Measurements from ENCODE around the gene TTC28.

TTC28 gene

GRCh38 chr22:28034760-28035401 is 644.8 kb downstream of the TTC28 start (continued):
- TF ChIP-seq TRIM28 (IDR thresholded peaks at IDR 0.05; ENCODE audit: borderline replicate concordance, low read length) (peak; percentile 31), ZNF561 (tag by site-specific recombination; IDR thresholded peaks at IDR 0.05; ENCODE audit: borderline replicate concordance) (peak; percentile 65), ZNF19 (tag by site-specific recombination; IDR thresholded peaks at IDR 0.05; ENCODE audit: low read depth) (0 out of 2 replicates have a peak, but pooled peaks have one; percentile 20), RBAK (tag by site-specific recombination; IDR thresholded peaks at IDR 0.05) (no peak), ZNF16 (tag by site-specific recombination; IDR thresholded peaks at IDR 0.05; ENCODE audit: low read depth) (no peak), IKZF3 (tag by site-specific recombination; IDR thresholded peaks at IDR 0.05) (0 out of 2 replicates have a peak, but pooled peaks have one; percentile 7), PRDM4 (tag by site-specific recombination; IDR thresholded peaks at IDR 0.05) (0 out of 2 replicates have a peak, but pooled peaks have one; percentile 42), ZBTB48 (tag by site-specific recombination; IDR thresholded peaks at IDR 0.05) (peak; percentile 87), ZNF366 (tag by site-specific recombination; conservative IDR thresholded peaks at IDR 0.05) (peak; percentile 72), ZNF404 (tag by site-specific recombination; IDR thresholded peaks at IDR 0.05) (no peak), ZNF585B (tag by site-specific recombination; IDR thresholded peaks at IDR 0.05) (no peak), SP2 (tag by site-specific recombination; IDR thresholded peaks at IDR 0.05) (peak; percentile 26; the same call in 1 of the 2 replicates), ZSCAN23 (tag by site-specific recombination; IDR thresholded peaks at IDR 0.05) (no peak), FEZF1 (tag by site-specific recombination; IDR thresholded peaks at IDR 0.05) (peak; percentile 93), PRDM1 (tag by site-specific recombination; IDR thresholded peaks at IDR 0.05) (peak; percentile 24; the same call in 1 of the 2 replicates), PRDM10 (tag by site-specific recombination; IDR thresholded peaks at IDR 0.05) (0 out of 2 replicates have a peak, but pooled peaks have one; percentile 38), ZNF48 (tag by site-specific recombination; IDR thresholded peaks at IDR 0.05) (no peak), MEIS1 (CRISPR knock-in tag; IDR thresholded peaks at IDR 0.05; ENCODE audit: borderline replicate concordance) (0 out of 2 replicates have a peak, but pooled peaks have one; percentile 30), ZNF426 (tag by site-specific recombination; IDR thresholded peaks at IDR 0.05) (no peak), ZNF449 (tag by site-specific recombination; IDR thresholded peaks at IDR 0.05) (0 out of 2 replicates have a peak, but pooled peaks have one; percentile 23), ZBTB17 (tag by site-specific recombination; IDR thresholded peaks at IDR 0.05) (peak; percentile 73), ZNF184 (tag by site-specific recombination; IDR thresholded peaks at IDR 0.05) (0 out of 2 replicates have a peak, but pooled peaks have one; percentile 17), TCF7L2 (IDR thresholded peaks at IDR 0.05; ENCODE audit: borderline replicate concordance, low read depth, low read length) (peak; percentile 47; the same call in 1 of the 2 replicates)
- TF ChIP-seq, protein P1, sequence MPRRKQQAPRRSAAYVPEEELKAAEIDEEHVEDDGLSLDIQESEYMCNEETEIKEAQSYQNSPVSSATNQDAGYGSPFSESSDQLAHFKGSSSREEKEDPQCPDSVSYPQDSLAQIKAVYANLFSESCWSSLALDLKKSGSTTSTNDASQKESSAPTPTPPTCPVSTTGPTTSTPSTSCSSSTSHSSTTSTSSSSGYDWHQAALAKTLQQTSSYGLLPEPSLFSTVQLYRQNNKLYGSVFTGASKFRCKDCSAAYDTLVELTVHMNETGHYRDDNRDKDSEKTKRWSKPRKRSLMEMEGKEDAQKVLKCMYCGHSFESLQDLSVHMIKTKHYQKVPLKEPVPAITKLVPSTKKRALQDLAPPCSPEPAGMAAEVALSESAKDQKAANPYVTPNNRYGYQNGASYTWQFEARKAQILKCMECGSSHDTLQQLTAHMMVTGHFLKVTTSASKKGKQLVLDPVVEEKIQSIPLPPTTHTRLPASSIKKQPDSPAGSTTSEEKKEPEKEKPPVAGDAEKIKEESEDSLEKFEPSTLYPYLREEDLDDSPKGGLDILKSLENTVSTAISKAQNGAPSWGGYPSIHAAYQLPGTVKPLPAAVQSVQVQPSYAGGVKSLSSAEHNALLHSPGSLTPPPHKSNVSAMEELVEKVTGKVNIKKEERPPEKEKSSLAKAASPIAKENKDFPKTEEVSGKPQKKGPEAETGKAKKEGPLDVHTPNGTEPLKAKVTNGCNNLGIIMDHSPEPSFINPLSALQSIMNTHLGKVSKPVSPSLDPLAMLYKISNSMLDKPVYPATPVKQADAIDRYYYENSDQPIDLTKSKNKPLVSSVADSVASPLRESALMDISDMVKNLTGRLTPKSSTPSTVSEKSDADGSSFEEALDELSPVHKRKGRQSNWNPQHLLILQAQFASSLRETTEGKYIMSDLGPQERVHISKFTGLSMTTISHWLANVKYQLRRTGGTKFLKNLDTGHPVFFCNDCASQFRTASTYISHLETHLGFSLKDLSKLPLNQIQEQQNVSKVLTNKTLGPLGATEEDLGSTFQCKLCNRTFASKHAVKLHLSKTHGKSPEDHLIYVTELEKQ (tag by site-specific recombination; IDR thresholded peaks at IDR 0.05; ENCODE audit: borderline replicate concordance) = peak; percentile 92; the same call in 1 of the 2 replicates
- TF ChIP-seq, protein P2, sequence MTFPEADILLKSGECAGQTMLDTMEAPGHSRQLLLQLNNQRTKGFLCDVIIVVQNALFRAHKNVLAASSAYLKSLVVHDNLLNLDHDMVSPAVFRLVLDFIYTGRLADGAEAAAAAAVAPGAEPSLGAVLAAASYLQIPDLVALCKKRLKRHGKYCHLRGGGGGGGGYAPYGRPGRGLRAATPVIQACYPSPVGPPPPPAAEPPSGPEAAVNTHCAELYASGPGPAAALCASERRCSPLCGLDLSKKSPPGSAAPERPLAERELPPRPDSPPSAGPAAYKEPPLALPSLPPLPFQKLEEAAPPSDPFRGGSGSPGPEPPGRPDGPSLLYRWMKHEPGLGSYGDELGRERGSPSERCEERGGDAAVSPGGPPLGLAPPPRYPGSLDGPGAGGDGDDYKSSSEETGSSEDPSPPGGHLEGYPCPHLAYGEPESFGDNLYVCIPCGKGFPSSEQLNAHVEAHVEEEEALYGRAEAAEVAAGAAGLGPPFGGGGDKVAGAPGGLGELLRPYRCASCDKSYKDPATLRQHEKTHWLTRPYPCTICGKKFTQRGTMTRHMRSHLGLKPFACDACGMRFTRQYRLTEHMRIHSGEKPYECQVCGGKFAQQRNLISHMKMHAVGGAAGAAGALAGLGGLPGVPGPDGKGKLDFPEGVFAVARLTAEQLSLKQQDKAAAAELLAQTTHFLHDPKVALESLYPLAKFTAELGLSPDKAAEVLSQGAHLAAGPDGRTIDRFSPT (tag by site-specific recombination; IDR thresholded peaks at IDR 0.05) = no peak

Data from HEK293 (cell line).